ENCODE measurements around the gene ALPI.
"Not testable (repeated sequence)": the region's sequence is repeated elsewhere in the genome, so short reads cannot be mapped to it uniquely, and the experiment has no call there.

Gene ALPI

DNA sequence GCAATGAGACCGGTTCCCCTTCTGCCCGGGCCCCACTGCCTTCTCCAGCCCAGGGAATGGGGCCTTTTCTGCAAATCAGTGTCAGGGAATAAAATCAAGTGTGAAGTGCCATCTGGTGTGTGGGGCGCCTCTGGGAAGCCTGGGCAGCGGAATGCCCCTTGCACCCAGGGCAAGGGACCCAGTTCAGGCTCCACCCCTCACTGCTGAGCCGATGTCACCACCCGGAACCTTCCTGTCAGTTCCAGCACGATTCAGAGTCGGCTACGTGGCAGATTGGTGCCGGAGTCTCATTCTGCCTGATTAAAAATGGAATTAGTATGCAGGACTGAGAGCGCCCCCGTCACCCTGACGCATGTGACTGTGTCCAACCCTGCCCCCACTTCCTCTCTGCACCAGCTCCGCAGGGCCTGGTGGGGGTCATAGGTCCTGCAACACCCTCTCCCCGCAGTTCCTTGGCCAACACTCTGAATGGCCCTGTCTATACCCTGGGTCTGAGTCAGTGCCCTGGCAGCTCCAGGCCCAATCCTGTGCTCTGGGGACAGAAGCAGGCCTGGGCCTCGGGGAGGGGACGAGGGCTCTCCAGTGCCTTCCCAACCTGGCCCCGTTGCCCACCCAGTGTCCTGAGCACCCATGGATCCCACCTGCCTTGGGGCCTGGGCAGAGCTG, 8.2 kb upstream of the ALPI start:
- peaks cover 0 to 5% (median 0%) of the 10 kb centered on the region in 5 donors for H3K4me1 ChIP-seq (ENCODE audit: control insufficient read depth in 5 of 5, insufficient read depth in 5 of 5, low read length in 5 of 5)
- no peaks in the 10 kb centered on the region for H3K36me3 ChIP-seq (ENCODE audit: control insufficient read depth in 5 of 5, insufficient read depth in 5 of 5, low read length in 5 of 5)
- H3K9me3 ChIP-seq (ENCODE audit: control insufficient read depth in 5 of 5, low read length in 5 of 5): no peaks in the 10 kb centered on the region
- H3K4me3 ChIP-seq (ENCODE audit: low read depth in 1 of 5, low read length in 5 of 5): no peak overlapping the region
- no peak overlapping the region for H3K27ac ChIP-seq (ENCODE audit: low read depth, low read length)
- no peak overlapping the region for H3K9ac ChIP-seq (ENCODE audit: low read length in 5 of 5)
- peaks cover 0 to 13% (median 4%) of the 10 kb centered on the region in 5 donors for H3K27me3 ChIP-seq (ENCODE audit: control insufficient read depth in 5 of 5, insufficient read depth in 4 of 5, low read length in 5 of 5)

DNA sequence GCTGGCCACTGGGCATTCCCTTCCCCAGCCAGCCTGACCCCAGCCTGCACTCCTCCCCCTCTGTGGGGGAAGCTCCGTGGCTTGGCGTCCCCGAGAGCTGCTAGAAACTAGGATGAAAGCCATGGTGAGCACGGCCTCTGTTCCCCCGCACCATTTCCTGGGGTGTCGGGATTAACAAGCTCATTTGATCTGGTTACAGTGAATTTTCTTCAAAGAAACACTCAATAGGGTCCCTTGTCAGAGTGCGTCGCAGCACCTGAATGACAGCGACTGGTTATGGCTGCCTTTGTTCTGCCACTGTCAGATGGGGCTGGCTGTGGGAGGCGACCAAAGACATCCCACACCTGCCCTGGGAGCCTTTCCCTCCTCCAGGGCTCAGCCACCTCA, 7.7 kb upstream of the ALPI start:
- Histone ChIP-seq H3K9me3 (ENCODE audit: control insufficient read depth in 5 of 5, low read length in 5 of 5) (no peaks in the 10 kb centered on the region), H3K27me3 (ENCODE audit: control insufficient read depth in 5 of 5, insufficient read depth in 4 of 5, low read length in 5 of 5) (peaks cover 0 to 13% (median 4%) of the 10 kb centered on the region in 5 donors), H3K4me1 (ENCODE audit: control insufficient read depth in 5 of 5, insufficient read depth in 5 of 5, low read length in 5 of 5) (peaks cover 0 to 5% (median 0%) of the 10 kb centered on the region in 5 donors), H3K36me3 (ENCODE audit: control insufficient read depth in 5 of 5, insufficient read depth in 5 of 5, low read length in 5 of 5) (no peaks in the 10 kb centered on the region), H3K4me3 (ENCODE audit: low read depth in 1 of 5, low read length in 5 of 5) (no peak overlapping the region), H3K27ac (ENCODE audit: low read depth, low read length) (no peak overlapping the region), H3K9ac (ENCODE audit: low read length in 5 of 5) (no peak overlapping the region)

DNA sequence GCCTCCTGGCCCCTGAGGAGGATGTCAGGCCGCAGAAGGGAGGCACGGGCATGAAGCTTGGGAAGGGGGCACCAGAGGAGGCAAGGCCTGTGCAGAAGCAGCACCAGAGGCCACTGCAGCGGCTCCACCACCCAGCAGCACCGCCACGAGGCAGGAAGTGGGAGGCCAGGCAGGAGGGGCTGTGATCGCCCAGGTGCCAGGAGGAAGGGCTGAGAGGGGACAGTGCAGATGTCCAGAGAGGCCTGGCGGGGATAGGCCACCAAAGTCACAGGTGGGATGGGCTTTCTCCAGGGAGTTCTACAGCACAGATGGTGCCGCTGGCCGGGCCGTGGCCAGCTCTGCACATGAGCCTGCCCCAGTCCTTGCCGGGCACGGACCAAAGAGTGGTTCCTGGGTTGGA, 6.0 kb upstream of the ALPI start:
- no peaks in the 10 kb centered on the region for H3K9me3 ChIP-seq (ENCODE audit: control insufficient read depth in 5 of 5, low read length in 5 of 5)
- H3K4me1 ChIP-seq (ENCODE audit: control insufficient read depth in 5 of 5, insufficient read depth in 5 of 5, low read length in 5 of 5): no peaks in the 10 kb centered on the region
- H3K9ac ChIP-seq (ENCODE audit: low read length in 5 of 5): no peak overlapping the region
- no peak overlapping the region for H3K27ac ChIP-seq (ENCODE audit: low read depth, low read length)
- no peak overlapping the region for H3K4me3 ChIP-seq (ENCODE audit: low read depth in 1 of 5, low read length in 5 of 5)
- H3K27me3 ChIP-seq (ENCODE audit: control insufficient read depth in 5 of 5, insufficient read depth in 4 of 5, low read length in 5 of 5): peaks cover 0 to 7% (median 3%) of the 10 kb centered on the region in 5 donors
- no peaks in the 10 kb centered on the region for H3K36me3 ChIP-seq (ENCODE audit: control insufficient read depth in 5 of 5, insufficient read depth in 5 of 5, low read length in 5 of 5)

DNA sequence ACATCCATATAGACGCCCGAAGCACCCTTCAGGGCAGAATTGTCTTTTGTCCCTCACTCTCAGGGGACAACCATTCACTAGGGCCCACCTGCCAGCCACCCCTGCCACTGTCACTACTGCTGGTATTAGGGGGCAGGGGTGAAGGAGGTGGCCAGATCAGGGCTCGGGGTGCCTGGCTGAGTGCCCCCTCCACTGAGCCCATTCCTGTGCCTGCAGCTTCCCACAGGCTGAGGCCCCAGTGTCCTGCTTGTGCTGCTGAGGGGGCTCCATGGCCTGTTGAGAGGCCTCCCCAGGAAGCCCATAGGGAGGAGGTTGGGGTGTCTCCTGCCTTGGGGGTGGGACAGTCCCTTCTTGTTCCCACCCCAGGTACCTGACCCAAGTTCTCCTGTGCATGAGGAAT, 4.3 kb upstream of the ALPI start:
- H3K36me3 ChIP-seq (ENCODE audit: control insufficient read depth in 5 of 5, insufficient read depth in 5 of 5, low read length in 5 of 5); H3K9ac ChIP-seq (ENCODE audit: low read length in 5 of 5); H3K27ac ChIP-seq (ENCODE audit: low read depth, low read length); H3K4me1 ChIP-seq (ENCODE audit: control insufficient read depth in 5 of 5, insufficient read depth in 5 of 5, low read length in 5 of 5); H3K4me3 ChIP-seq (ENCODE audit: low read depth in 1 of 5, low read length in 5 of 5); H3K9me3 ChIP-seq (ENCODE audit: control insufficient read depth in 5 of 5, low read length in 5 of 5): not testable (repeated sequence)
- H3K27me3 ChIP-seq (ENCODE audit: control insufficient read depth in 5 of 5, insufficient read depth in 4 of 5, low read length in 5 of 5): peaks cover 3 to 15% (median 5%) of the 10 kb centered on the region in 5 donors

DNA sequence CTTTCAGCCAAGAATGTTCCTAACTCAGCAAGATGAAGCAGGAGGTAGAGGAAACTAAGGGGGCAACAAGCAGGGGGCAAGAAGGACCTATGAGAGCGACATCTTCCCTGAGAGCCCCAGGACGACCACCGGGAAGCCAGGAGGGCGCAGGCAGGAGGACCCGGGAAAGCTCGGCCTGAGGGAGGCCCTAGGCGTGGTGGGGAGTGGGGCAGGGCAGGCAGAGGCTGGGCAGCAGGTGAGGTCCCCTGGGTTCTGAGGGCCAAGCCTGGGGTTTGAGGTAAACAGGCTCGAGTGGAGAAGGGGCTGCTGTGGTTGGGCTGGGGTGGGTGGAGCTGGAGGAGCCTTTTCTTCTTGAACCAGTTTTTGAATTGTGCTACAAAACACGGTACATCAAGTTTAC, 1.3 kb upstream of the ALPI start:
- Histone ChIP-seq H3K36me3 (ENCODE audit: control insufficient read depth in 5 of 5, insufficient read depth in 5 of 5, low read length in 5 of 5) (no peaks in the 10 kb centered on the region), H3K4me3 (ENCODE audit: low read depth in 1 of 5, low read length in 5 of 5) (no peak overlapping the region), H3K27ac (ENCODE audit: low read depth, low read length) (no peak overlapping the region), H3K4me1 (ENCODE audit: control insufficient read depth in 5 of 5, insufficient read depth in 5 of 5, low read length in 5 of 5) (no peaks in the 10 kb centered on the region), H3K9ac (ENCODE audit: low read length in 5 of 5) (no peak overlapping the region), H3K9me3 (ENCODE audit: control insufficient read depth in 5 of 5, low read length in 5 of 5) (no peaks in the 10 kb centered on the region), H3K27me3 (ENCODE audit: control insufficient read depth in 5 of 5, insufficient read depth in 4 of 5, low read length in 5 of 5) (peaks cover 22 to 38% (median 26%) of the 10 kb centered on the region in 5 donors)

DNA sequence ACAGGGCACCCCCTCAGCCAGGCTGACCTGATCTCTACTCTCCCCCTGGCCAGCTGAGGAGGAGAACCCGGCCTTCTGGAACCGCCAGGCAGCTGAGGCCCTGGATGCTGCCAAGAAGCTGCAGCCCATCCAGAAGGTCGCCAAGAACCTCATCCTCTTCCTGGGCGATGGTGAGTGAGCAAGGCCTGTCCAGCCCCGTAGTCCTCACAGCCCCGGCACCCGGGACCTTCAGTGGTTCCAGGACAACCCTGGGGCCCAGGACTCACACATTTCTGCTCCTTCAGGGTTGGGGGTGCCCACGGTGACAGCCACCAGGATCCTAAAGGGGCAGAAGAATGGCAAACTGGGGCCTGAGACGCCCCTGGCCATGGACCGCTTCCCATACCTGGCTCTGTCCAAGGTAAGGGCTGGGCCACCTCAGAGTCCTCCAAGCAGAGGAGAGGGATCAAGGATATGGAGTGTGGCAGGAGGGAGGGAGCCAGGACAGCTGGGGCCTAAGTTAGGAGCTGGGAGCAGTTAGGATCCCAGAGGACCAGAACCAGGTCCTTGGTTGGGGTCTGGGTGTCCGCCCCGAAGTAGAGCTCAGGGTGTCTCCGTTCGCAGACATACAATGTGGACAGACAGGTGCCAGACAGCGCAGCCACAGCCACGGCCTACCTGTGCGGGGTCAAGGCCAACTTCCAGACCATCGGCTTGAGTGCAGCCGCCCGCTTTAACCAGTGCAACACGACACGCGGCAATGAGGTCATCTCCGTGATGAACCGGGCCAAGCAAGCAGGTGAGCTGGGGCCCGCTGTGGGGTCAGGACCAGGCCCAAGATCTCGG, 555 bp downstream of the ALPI start:
- Histone ChIP-seq H3K27me3 (ENCODE audit: control insufficient read depth in 5 of 5, insufficient read depth in 4 of 5, low read length in 5 of 5) (peaks cover 25 to 40% (median 28%) of the 10 kb centered on the region in 5 donors), H3K9me3 (ENCODE audit: control insufficient read depth in 5 of 5, low read length in 5 of 5) (no peaks in the 10 kb centered on the region), H3K27ac (ENCODE audit: low read depth, low read length) (no peak overlapping the region), H3K4me1 (ENCODE audit: control insufficient read depth in 5 of 5, insufficient read depth in 5 of 5, low read length in 5 of 5) (no peaks in the 10 kb centered on the region), H3K36me3 (ENCODE audit: control insufficient read depth in 5 of 5, insufficient read depth in 5 of 5, low read length in 5 of 5) (no peaks in the 10 kb centered on the region), H3K9ac (ENCODE audit: low read length in 5 of 5) (no peak overlapping the region), H3K4me3 (ENCODE audit: low read depth in 1 of 5, low read length in 5 of 5) (no peak overlapping the region)

DNA sequence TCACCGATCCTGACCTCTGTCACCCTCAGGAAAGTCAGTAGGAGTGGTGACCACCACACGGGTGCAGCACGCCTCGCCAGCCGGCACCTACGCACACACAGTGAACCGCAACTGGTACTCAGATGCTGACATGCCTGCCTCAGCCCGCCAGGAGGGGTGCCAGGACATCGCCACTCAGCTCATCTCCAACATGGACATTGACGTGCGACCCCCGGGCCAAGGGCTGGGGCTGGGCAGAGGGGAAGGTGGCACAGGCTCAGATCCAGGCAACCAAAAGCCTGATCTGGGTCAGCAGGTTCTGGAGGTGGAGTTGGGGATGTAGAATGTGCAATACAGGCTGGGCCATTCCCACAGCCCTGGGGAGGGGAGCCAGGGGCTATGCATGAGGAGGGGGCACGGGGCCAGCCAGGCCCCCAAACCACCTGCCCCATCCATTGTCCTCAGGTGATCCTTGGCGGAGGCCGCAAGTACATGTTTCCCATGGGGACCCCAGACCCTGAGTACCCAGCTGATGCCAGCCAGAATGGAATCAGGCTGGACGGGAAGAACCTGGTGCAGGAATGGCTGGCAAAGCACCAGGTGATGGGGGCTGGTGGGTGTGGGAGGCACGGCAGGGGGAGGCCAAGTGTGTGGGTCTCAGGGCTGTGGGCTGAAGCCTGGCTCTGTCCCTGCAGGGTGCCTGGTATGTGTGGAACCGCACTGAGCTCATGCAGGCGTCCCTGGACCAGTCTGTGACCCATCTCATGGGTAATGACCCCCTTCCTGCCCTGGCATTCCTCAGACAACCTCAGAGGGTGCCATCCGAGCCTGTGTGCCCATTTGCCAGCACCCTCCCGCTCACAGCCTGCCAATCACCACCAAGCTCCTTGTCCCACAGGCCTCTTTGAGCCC, 1.4 kb downstream of the ALPI start:
- Histone ChIP-seq H3K9ac (ENCODE audit: low read length in 5 of 5) (no peak overlapping the region), H3K4me3 (ENCODE audit: low read depth in 1 of 5, low read length in 5 of 5) (no peak overlapping the region), H3K4me1 (ENCODE audit: control insufficient read depth in 5 of 5, insufficient read depth in 5 of 5, low read length in 5 of 5) (no peaks in the 10 kb centered on the region), H3K9me3 (ENCODE audit: control insufficient read depth in 5 of 5, low read length in 5 of 5) (no peaks in the 10 kb centered on the region), H3K27ac (ENCODE audit: low read depth, low read length) (no peak overlapping the region), H3K27me3 (ENCODE audit: control insufficient read depth in 5 of 5, insufficient read depth in 4 of 5, low read length in 5 of 5) (peaks cover 25 to 40% (median 28%) of the 10 kb centered on the region in 5 donors), H3K36me3 (ENCODE audit: control insufficient read depth in 5 of 5, insufficient read depth in 5 of 5, low read length in 5 of 5) (no peaks in the 10 kb centered on the region)

DNA sequence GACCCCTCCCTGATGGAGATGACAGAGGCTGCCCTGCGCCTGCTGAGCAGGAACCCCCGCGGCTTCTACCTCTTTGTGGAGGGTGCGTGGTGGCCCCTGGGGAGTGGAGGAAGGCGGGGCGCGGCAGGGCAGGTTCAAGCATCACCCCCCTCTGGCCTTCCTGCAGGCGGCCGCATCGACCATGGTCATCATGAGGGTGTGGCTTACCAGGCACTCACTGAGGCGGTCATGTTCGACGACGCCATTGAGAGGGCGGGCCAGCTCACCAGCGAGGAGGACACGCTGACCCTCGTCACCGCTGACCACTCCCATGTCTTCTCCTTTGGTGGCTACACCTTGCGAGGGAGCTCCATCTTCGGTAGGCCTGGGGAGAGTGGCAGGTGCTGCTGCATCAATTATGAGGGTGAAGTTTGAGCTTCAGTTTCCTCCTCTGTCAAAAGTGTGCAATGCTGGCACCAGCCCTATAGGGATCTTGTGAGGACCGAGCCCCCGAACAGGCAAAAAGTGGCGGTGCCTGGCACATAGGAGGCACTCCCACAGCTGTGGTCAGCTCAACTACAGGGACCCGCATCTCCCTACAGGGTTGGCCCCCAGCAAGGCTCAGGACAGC, 2.2 kb downstream of the ALPI start:
- H3K4me1 ChIP-seq (ENCODE audit: control insufficient read depth in 5 of 5, insufficient read depth in 5 of 5, low read length in 5 of 5): no peaks in the 10 kb centered on the region
- peaks cover 25 to 40% (median 28%) of the 10 kb centered on the region in 5 donors for H3K27me3 ChIP-seq (ENCODE audit: control insufficient read depth in 5 of 5, insufficient read depth in 4 of 5, low read length in 5 of 5)
- H3K9me3 ChIP-seq (ENCODE audit: control insufficient read depth in 5 of 5, low read length in 5 of 5): no peaks in the 10 kb centered on the region

DNA sequence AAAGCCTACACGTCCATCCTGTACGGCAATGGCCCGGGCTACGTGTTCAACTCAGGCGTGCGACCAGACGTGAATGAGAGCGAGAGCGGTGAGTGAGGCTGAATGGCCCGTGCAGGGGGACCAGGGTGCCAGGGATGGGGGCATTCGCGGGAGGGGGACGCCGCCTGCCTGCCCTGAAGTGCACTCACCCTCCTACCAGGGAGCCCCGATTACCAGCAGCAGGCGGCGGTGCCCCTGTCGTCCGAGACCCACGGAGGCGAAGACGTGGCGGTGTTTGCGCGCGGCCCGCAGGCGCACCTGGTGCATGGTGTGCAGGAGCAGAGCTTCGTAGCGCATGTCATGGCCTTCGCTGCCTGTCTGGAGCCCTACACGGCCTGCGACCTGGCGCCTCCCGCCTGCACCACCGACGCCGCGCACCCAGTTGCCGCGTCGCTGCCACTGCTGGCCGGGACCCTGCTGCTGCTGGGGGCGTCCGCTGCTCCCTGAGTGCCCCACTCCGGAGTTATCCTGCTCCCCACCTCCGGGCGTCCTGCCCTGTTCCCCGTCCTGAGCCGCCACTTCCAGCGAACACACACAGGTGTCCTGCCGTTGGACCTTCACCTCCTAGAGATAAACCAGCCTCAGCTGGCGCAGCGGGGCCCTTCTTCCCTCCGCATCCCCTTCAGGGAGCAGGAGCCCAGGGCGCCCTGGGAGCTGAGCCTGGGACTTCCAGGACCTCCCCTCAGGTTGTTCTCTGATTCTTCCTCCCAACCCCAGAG, 2.9 kb downstream of the ALPI start:
- no peaks in the 10 kb centered on the region for H3K4me1 ChIP-seq (ENCODE audit: control insufficient read depth in 5 of 5, insufficient read depth in 5 of 5, low read length in 5 of 5)
- H3K36me3 ChIP-seq (ENCODE audit: control insufficient read depth in 5 of 5, insufficient read depth in 5 of 5, low read length in 5 of 5): no peaks in the 10 kb centered on the region
- H3K27me3 ChIP-seq (ENCODE audit: control insufficient read depth in 5 of 5, insufficient read depth in 4 of 5, low read length in 5 of 5): peaks cover 25 to 42% (median 28%) of the 10 kb centered on the region in 5 donors
- no peak overlapping the region for H3K9ac ChIP-seq (ENCODE audit: low read length in 5 of 5)
- no peaks in the 10 kb centered on the region for H3K9me3 ChIP-seq (ENCODE audit: control insufficient read depth in 5 of 5, low read length in 5 of 5)
- H3K4me3 ChIP-seq (ENCODE audit: low read depth in 1 of 5, low read length in 5 of 5): no peak overlapping the region
- H3K27ac ChIP-seq (ENCODE audit: low read depth, low read length): no peak overlapping the region

More for the DNA sequence above, 2.2 kb downstream of the ALPI start:
- H3K27ac ChIP-seq (ENCODE audit: low read depth, low read length): no peak overlapping the region
- H3K9ac ChIP-seq (ENCODE audit: low read length in 5 of 5): no peak overlapping the region
- no peak overlapping the region for H3K4me3 ChIP-seq (ENCODE audit: low read depth in 1 of 5, low read length in 5 of 5)
- no peaks in the 10 kb centered on the region for H3K36me3 ChIP-seq (ENCODE audit: control insufficient read depth in 5 of 5, insufficient read depth in 5 of 5, low read length in 5 of 5)
